SK-N-MC (cell line): ENCODE results near the gene RNF14.

Experiments used
- EZH2 ChIP-seq: fragments of 200-600 bp; sonication (generic); IDR thresholded peaks from one replicate; pipeline ENCODE4 v1.6.1; 2017; ENCODE audit warnings: antibody characterized with exemption
- FOXP2 ChIP-seq: optimal IDR thresholded peaks from 2 replicates; pipeline ENCODE3; 2011; ENCODE audit warnings: mild to moderate bottlenecking, moderate library complexity; ENCODE audit not compliant: insufficient read depth; ENCODE audit errors: extremely low read length, control extremely low read depth
- POLR2AphosphoS5 ChIP-seq: IDR thresholded peaks from 2 replicates; pipeline ENCODE4 v1.6.1; 2012; ENCODE audit warnings: mild to moderate bottlenecking, low read depth, low read length, borderline replicate concordance

- TF ChIP-seq POLR2AphosphoS5 (no peak), EZH2 (no peak), FOXP2 (no peak)
Observed at GRCh38 chr5:141966275-141966962, 2.5 kb upstream of the RNF14 start.
